Cardiac ventricle fibroblast (primary cell): ENCODE data around the gene PCDHA11. TPM values are rescaled to one million over a fixed set of nuclear protein-coding genes. Genes with fewer than 3 reads are reported as not detected.

Experiments used
- total RNA-seq: library from RNA; depleted of rRNA; stranded (reverse); fragments of >200 nt; gene quantifications from 2 replicates; pipeline ENCODE4 v1.2.3, GENCODE V29; 2015

PCDHA11 gene, protein sequence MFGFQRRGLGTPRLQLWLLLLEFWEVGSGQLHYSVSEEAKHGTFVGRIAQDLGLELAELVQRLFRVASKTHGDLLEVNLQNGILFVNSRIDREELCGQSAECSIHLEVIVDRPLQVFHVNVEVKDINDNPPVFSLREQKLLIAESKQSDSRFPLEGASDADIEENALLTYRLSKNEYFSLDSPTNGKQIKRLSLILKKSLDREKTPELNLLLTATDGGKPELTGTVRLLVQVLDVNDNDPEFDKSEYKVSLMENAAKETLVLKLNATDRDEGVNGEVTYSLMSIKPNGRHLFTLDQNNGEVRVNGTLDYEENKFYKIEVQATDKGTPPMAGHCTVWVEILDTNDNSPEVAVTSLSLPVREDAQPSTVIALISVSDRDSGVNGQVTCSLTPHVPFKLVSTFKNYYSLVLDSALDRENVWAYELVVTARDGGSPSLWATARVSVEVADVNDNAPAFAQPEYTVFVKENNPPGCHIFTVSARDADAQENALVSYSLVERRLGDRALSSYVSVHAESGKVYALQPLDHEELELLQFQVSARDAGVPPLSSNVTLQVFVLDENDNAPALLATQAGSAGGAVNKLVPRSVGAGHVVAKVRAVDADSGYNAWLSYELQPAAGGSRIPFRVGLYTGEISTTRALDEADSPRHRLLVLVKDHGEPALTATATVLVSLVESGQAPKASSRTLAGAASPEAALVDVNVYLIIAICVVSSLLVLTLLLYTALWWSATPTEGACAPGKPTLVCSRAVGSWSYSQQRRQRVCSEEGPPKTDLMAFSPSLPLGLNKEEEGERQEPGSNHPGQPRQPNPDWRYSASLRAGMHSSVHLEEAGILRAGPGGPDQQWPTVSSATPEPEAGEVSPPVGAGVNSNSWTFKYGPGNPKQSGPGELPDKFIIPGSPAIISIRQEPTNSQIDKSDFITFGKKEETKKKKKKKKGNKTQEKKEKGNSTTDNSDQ
- not detected in 2 replicates for total RNA-seq

DNA sequence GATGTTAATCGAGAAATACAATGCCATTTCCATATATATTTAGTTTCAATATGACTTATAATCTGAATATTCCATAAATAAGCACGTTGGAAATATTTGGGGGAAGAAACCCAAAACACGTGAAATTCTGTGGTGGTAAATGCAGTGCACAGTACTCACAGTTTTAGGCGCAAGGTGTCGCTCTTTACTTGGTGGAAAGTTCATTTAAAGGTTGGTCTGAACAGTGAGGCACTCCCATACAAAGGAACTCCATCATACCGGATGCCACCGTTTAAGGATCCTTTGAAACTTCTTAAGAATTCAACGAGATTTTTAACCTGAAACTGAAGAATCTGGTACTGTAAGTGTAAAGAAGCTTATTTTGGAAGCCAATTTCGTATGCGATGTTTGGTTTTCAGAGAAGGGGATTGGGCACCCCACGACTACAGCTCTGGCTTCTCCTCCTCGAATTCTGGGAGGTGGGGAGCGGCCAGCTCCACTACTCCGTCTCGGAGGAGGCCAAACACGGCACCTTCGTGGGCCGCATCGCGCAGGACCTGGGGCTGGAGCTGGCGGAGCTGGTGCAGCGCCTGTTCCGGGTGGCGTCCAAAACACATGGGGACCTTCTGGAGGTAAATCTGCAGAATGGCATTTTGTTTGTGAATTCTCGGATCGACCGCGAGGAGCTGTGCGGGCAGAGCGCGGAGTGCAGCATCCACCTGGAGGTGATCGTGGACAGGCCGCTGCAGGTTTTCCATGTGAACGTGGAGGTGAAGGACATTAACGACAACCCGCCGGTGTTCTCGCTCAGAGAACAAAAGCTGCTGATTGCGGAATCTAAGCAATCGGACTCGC lies at the start of gene PCDHA11:
TSS of gene PCDHA11 (plus strand) at position 237 of the 834 bp plus-strand sequence. CDS start at position 384, 147 bp downstream.

DNA sequence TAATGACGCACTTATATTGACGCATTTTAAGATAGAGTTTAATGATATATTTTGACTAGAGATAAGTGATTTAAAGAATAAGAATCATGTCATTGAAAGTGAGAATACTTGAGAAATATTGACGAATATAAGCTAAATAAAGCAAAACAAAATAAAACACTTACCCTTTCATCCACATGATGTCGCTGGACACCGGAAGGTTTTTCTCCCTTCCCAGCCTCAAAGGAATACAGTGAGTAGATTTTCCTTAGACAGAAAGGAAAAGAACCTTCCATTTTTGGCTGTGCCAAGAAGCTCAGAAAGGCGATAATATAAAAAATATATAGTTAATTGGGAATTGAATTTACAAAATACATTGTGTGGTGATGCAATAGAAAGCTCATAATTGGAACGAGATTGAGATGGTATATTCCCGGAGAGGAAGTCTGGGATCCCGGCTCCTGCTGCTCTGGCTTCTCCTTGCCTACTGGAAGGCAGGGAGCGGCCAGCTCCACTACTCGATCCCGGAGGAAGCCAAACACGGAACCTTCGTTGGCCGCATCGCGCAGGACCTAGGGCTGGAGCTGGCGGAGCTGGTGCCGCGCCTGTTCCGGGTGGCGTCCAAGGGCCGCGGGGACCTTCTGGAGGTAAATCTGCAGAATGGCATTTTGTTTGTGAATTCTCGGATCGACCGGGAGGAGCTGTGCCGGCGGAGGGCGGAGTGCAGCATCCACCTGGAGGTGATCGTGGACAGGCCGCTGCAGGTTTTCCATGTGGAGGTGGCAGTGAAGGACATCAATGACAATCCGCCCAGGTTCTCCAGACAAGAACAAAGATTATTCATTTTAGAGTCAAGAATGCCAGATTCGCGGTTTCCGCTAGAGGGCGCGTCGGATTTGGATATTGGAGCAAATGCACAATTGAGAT lies 47.1 kb upstream of the PCDHA11 start, which contains the start of gene PCDHA5:
TSS of gene PCDHA5 (plus strand) at position 239 of the 906 bp plus-strand sequence.

DNA sequence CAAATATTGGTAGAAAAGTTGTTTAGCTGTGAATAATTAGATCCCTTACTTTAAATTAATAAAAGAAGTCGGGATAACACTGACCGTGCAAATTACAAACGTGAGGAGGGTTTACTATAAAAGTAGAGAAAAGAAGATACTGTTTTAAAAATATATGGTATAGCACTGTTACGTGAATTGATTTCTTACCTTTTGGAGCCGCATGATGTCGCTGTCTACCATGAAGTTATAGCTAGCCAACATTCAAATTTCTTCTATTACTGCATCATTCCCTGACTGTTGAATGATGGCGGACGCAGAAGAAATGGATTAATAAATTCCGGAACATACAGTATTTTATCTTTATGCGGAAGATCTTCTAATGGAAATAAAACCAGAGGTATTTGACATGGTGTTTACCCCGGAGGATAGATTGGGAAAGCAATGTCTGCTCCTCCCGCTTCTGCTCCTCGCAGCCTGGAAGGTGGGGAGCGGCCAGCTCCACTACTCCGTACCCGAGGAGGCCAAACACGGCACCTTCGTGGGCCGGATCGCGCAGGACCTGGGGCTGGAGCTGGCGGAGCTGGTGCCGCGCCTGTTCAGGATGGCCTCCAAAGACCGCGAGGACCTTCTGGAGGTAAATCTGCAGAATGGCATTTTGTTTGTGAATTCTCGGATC lies 40.9 kb upstream of the PCDHA11 start, which contains the start of gene PCDHA6:
TSS of gene PCDHA6 (plus strand) at position 257 of the 658 bp plus-strand sequence. CDS start at position 389, 132 bp downstream.

DNA sequence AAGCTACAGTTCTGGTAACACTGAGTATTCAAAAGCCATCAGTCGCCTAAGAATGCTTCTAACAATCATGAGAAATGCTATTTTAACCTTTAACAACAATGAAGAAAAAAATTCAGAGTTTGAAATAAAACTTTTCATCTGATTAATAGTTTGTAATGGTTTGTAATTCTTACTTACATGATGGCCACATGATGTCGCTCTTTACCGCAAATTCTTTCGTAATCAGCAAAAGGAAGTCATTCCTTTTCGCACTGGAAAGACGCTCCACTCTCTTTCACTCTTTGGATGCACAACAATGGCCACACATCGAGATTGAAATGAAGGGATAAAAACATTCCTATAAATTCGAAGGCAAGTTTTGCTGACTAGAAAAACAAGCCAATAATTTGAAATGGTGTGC lies 34.8 kb upstream of the PCDHA11 start, which contains the start of gene PCDHA7:
TSS of gene PCDHA7 (plus strand) at position 277 of the 400 bp plus-strand sequence. CDS start at position 392, 115 bp downstream.

DNA sequence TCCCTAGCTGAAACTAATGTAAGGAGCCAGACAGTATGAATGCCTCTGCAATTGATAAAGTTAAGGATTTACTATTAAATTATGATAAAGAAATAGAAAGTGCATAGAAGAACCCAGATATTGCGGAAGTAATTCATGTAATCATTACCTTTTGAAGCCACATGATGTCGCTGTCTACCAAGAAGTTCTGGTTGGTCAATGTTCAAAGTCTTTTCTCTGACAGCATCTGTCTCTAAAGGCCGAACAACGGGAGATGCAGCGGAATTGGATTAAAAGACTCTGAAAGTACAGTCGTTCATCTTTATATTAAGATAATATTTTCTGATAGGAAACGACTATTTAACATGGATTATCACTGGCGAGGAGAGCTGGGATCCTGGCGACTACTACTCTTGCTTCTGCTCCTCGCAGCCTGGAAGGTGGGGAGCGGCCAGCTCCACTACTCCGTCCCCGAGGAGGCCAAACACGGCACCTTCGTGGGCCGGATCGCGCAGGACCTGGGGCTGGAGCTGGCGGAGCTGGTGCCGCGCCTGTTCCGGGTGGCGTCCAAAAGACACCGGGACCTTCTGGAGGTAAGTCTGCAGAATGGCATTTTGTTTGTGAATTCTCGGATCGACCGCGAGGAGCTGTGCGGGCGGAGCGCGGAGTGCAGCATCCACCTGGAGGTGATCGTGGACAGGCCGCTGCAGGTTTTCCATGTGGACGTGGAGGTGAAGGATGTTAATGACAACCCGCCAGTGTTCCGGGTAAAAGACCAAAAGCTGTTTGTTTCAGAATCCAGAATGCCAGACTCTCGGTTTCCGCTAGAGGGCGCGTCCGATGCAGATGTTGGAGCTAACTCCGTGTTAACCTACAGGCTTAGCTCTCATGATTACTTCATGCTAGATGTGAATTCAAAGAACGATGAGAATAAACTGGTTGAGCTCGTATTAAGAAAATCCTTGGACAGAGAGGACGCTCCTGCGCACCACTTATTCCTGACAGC lies 27.5 kb upstream of the PCDHA11 start, which contains the start of gene PCDHA8:
TSS of gene PCDHA8 (plus strand) at position 210 of the 985 bp plus-strand sequence. CDS start at position 345, 135 bp downstream.

DNA sequence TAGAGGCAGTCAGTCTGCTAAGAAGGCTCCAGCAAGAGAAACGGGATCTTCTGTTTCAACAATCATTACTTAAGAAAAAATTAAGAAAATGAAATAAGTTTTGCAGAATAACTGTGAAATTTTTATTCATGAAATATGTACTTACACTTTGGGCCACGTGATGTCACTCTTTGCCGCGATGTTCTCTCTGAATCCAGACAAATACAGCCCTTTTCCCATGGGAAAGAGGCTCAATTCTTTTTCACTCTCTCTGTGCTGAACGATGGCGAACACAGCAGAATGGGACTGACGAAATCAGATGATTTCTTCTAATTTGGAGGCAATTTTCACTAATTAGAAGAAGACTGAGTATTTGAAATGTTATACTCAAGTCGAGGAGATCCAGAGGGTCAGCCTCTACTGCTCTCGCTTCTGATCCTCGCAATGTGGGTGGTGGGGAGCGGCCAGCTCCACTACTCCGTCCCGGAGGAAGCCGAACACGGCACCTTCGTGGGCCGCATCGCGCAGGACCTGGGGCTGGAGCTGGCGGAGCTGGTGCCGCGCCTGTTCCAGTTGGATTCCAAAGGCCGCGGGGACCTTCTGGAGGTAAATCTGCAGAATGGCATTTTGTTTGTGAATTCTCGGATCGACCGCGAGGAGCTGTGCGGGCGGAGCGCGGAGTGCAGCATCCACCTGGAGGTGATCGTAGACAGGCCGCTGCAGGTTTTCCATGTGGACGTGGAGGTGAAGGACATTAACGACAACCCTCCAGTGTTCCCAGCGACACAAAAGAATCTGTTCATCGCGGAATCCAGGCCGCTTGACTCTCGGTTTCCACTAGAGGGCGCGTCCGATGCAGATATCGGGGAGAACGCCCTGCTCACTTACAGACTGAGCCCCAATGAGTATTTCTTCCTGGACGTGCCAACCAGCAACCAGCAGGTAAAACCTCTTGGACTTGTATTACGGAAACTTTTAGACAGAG lies 20.3 kb upstream of the PCDHA11 start, which contains the start of gene PCDHA9:
TSS of gene PCDHA9 (plus strand) at position 244 of the 964 bp plus-strand sequence. CDS start at position 358, 114 bp downstream.

DNA sequence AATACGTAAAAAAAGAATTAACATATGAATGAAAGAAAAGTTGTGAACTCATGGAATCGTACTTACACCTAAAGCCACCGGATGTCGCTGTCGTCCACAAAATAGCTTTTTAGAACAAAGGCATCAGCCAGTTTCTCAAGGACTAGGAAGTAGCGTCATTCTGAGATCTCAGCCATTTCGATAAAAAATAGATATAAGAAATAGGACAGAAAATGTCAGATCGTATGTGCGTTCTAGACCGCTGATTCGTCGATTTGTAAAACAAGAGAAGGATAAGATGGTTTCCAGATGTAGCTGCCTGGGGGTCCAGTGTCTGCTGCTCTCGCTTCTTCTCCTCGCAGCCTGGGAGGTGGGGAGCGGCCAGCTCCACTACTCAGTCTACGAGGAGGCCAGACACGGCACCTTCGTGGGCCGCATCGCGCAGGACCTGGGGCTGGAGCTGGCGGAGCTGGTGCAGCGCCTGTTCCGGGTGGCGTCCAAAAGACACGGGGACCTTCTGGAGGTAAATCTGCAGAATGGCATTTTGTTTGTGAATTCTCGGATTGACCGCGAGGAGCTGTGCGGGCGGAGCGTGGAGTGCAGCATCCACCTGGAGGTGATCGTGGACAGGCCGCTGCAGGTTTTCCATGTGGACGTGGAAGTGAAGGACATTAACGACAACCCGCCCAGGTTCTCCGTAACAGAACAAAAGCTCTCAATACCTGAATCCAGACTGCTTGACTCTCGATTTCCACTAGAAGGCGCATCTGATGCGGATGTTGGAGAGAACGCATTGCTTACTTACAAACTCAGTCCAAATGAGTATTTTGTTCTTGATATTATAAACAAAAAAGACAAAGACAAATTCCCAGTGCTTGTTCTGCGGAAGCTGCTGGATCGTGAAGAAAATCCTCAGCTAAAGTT lies 12.7 kb upstream of the PCDHA11 start, which contains the start of gene PCDHA10:
TSS of gene PCDHA10 (plus strand) at position 126 of the 903 bp plus-strand sequence. CDS start at position 278, 152 bp downstream.

DNA sequence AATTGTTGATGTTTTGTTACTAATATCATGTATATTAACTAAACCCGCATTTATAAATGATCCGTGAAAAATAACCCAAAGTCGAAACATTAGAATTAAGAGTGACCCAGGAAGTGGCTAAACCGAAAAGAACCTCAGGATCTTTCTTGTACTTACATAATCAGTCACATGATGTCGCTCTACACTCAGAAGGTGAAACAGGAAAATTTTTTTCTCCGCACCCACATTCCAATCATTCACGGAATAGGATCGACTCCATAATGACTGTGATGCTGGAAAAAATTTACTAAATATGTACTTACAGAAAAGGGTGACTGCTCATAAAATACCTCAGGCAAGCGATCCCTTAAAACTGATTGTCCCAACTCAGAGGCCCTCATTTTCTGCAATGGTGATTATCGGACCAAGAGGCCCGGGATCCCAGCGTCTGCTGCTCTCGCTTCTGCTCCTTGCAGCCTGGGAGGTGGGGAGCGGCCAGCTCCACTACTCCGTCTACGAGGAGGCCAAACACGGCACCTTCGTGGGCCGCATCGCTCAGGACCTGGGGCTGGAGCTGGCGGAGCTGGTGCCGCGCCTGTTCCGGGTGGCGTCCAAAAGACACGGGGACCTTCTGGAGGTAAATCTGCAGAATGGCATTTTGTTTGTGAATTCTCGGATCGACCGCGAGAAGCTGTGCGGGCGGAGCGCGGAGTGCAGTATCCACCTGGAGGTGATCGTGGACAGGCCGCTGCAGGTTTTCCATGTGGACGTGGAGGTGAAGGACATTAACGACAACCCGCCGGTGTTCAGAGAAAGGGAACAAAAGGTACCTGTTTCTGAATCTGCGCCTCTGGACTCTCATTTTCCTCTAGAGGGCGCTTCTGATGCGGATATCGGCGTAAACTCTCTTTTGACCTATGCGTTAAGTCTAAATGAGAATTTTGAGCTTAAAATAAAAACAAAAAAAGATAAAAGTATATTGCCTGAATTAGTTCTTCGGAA lies 6.6 kb downstream of the PCDHA11 start, which contains the start of gene PCDHA12:
TSS of gene PCDHA12 (plus strand) at position 224 of the 981 bp plus-strand sequence. CDS start at position 389, 165 bp downstream.

DNA sequence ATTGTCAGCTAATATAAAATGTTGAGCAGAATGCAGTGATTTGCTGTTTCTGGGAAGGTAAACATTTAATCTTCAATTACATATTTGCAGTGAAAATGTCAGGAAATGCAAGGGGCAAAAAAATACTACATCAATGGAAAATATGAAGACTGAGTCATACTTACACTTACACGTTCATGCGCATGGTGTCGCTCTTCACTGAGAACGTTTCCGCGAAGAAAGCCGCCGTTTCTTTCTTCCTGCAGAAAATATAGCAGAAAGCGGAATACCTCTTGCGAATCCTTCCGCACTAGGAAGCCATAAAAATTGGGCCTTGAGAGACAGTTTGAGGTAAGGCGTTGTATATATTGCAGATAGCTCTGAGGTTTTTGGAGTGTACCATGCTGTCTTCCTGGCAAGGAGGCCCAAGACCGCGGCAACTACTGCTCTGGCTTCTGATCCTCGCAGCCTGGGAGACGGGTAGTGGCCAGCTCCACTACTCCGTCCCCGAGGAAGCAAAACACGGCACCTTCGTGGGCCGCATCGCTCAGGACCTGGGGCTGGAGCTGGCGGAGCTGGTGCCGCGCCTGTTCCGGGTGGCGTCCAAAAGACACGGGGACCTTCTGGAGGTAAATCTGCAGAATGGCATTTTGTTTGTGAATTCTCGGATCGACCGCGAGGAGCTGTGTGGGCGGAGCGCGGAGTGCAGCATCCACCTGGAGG lies 13.3 kb downstream of the PCDHA11 start, which contains the start of gene PCDHA13:
TSS of gene PCDHA13 (plus strand) at position 236 of the 702 bp plus-strand sequence. CDS start at position 381, 145 bp downstream.

Other genes with a start within 250 kb of the PCDHA11 start
- 0.15 and 1.3 TPM in 2 replicates for gene CD14, start 235.8 kb upstream of the PCDHA11 start, total RNA-seq
- gene TMCO6, start 229.5 kb upstream of the PCDHA11 start, total RNA-seq: 26.7 and 72.8 TPM in 2 replicates
- gene NDUFA2, start 221.3 kb upstream of the PCDHA11 start, total RNA-seq: 47.4 and 58.0 TPM in 2 replicates
- gene IK, start 221.1 kb upstream of the PCDHA11 start, total RNA-seq: 62.4 and 66.5 TPM in 2 replicates
- 15.8 and 18.2 TPM in 2 replicates for gene WDR55, start 204.1 kb upstream of the PCDHA11 start, total RNA-seq
- gene DND1, start 195.4 kb upstream of the PCDHA11 start, total RNA-seq: not detected in 2 replicates
- 43.6 and 55.7 TPM in 2 replicates for gene HARS1, start 177.6 kb upstream of the PCDHA11 start, total RNA-seq
- 20.3 and 21.3 TPM in 2 replicates for gene HARS2, start 177.5 kb upstream of the PCDHA11 start, total RNA-seq
- gene ZMAT2, start 168.5 kb upstream of the PCDHA11 start, total RNA-seq: 18.2 and 25.1 TPM in 2 replicates
- 0.05 TPM in 1 of 2 replicates, not detected in the other for gene PCDHA1, start 82.8 kb upstream of the PCDHA11 start, total RNA-seq
- gene PCDHA2, start 74.1 kb upstream of the PCDHA11 start, total RNA-seq: not detected in 2 replicates
- 0.10 and 0.25 TPM in 2 replicates for gene PCDHA3, start 67.9 kb upstream of the PCDHA11 start, total RNA-seq
- 0.24 and 0.31 TPM in 2 replicates for gene PCDHA4, start 61.9 kb upstream of the PCDHA11 start, total RNA-seq
- gene PCDHA5, start 47.3 kb upstream of the PCDHA11 start, total RNA-seq: not detected in 2 replicates
- 0.37 and 0.64 TPM in 2 replicates for gene PCDHA6, start 41.0 kb upstream of the PCDHA11 start, total RNA-seq
- 0.15 and 0.56 TPM in 2 replicates for gene PCDHA7, start 34.7 kb upstream of the PCDHA11 start, total RNA-seq
- gene PCDHA8, start 27.8 kb upstream of the PCDHA11 start, total RNA-seq: 0.06 TPM in 1 of 2 replicates, not detected in the other
- gene PCDHA9, start 20.6 kb upstream of the PCDHA11 start, total RNA-seq: 0.05 TPM in 1 of 2 replicates, not detected in the other
- 0.06 and 0.59 TPM in 2 replicates for gene PCDHA10, start 13.1 kb upstream of the PCDHA11 start, total RNA-seq
- gene PCDHA12, start 6.4 kb downstream of the PCDHA11 start, total RNA-seq: 0.06 and 0.34 TPM in 2 replicates
- gene PCDHA13, start 13.2 kb downstream of the PCDHA11 start, total RNA-seq: 0.39 TPM in 1 of 2 replicates, not detected in the other
- 0.25 TPM in 1 of 2 replicates, not detected in the other for gene PCDHAC1, start 57.3 kb downstream of the PCDHA11 start, total RNA-seq
- 0.12 and 0.15 TPM in 2 replicates for gene PCDHAC2, start 97.5 kb downstream of the PCDHA11 start, total RNA-seq
- not detected in 2 replicates for gene PCDHB1, start 182.4 kb downstream of the PCDHA11 start, total RNA-seq
- 1.9 TPM in 2 replicates for gene PCDHB2, start 225.7 kb downstream of the PCDHA11 start, total RNA-seq
- 0.34 and 1.1 TPM in 2 replicates for gene PCDHB3, start 231.5 kb downstream of the PCDHA11 start, total RNA-seq